IMR-90 (cell line): ENCODE data around the gene TSC22D3.

Source experiments
- BHLHE40 ChIP-seq: fragments of 150-350 bp; IDR thresholded peaks from 2 replicates; pipeline ENCODE4 v1.6.1; 2016; ENCODE audit warnings: mild to moderate bottlenecking, low read depth, low read length
- CEBPB ChIP-seq: IDR thresholded peaks from 2 replicates; pipeline ENCODE4 v1.6.1; 2012; ENCODE audit warnings: low read depth, low read length, improper control_type of control experiment
- CHD1 ChIP-seq: IDR thresholded peaks from 2 replicates; pipeline ENCODE4 v1.6.1; 2012; ENCODE audit warnings: low read depth, low read length, improper control_type of control experiment
- MAFK ChIP-seq: IDR thresholded peaks from 2 replicates; pipeline ENCODE4 v1.6.1; 2012; ENCODE audit warnings: low read depth, low read length, improper control_type of control experiment
- MXI1 ChIP-seq: IDR thresholded peaks from 2 replicates; pipeline ENCODE4 v1.6.1; 2012; ENCODE audit warnings: low read depth, mild to moderate bottlenecking, low read length, moderate library complexity, borderline replicate concordance
- NFE2L2 ChIP-seq: fragments of 150-350 bp; IDR thresholded peaks from 2 replicates; pipeline ENCODE4 v1.6.1; 2016; ENCODE audit warnings: low read depth, mild to moderate bottlenecking, low read length
- POLR2A ChIP-seq: IDR thresholded peaks from 2 replicates; pipeline ENCODE4 v1.6.1; 2012; ENCODE audit warnings: mild to moderate bottlenecking, low read depth, low read length
- RAD21 ChIP-seq: IDR thresholded peaks from 2 replicates; pipeline ENCODE4 v1.6.1; 2012; ENCODE audit warnings: low read length, improper control_type of control experiment
- RCOR1 ChIP-seq: IDR thresholded peaks from 2 replicates; pipeline ENCODE4 v1.6.1; 2012; ENCODE audit warnings: mild to moderate bottlenecking, low read length, improper control_type of control experiment; ENCODE audit not compliant: insufficient replicate concordance
- RFX5 ChIP-seq: IDR thresholded peaks from 2 replicates; pipeline ENCODE4 v1.8.0; 2012; ENCODE audit warnings: low read depth, mild to moderate bottlenecking, low read length, moderate library complexity
- SMC3 ChIP-seq: fragments of 150-350 bp; IDR thresholded peaks from 2 replicates; pipeline ENCODE4 v1.6.1; 2016; ENCODE audit warnings: low read depth, mild to moderate bottlenecking, antibody characterized with exemption, low read length, moderate library complexity
- TF ChIP-seq, protein P1 (sequence below): conservative IDR thresholded peaks from 2 replicates; pipeline ENCODE4 v1.5.1; 2012; ENCODE audit warnings: mild to moderate bottlenecking, low read depth, low read length, improper control_type of control experiment
- TF ChIP-seq, protein P2 (sequence below): fragments of 150-350 bp; IDR thresholded peaks from 2 replicates; pipeline ENCODE4 v1.6.1; 2017; ENCODE audit warnings: mild to moderate bottlenecking, antibody characterized with exemption, low read length, low read depth
- TF ChIP-seq, protein P3 (sequence below): fragments of 150-350 bp; IDR thresholded peaks from 2 replicates; pipeline ENCODE4 v1.6.1; 2016; ENCODE audit warnings: low read depth, mild to moderate bottlenecking, low read length, moderate library complexity, borderline replicate concordance

- no peak for TF ChIP-seq BHLHE40
- no peak for TF ChIP-seq RCOR1
- no peak for TF ChIP-seq RAD21
- TF ChIP-seq, protein P1, sequence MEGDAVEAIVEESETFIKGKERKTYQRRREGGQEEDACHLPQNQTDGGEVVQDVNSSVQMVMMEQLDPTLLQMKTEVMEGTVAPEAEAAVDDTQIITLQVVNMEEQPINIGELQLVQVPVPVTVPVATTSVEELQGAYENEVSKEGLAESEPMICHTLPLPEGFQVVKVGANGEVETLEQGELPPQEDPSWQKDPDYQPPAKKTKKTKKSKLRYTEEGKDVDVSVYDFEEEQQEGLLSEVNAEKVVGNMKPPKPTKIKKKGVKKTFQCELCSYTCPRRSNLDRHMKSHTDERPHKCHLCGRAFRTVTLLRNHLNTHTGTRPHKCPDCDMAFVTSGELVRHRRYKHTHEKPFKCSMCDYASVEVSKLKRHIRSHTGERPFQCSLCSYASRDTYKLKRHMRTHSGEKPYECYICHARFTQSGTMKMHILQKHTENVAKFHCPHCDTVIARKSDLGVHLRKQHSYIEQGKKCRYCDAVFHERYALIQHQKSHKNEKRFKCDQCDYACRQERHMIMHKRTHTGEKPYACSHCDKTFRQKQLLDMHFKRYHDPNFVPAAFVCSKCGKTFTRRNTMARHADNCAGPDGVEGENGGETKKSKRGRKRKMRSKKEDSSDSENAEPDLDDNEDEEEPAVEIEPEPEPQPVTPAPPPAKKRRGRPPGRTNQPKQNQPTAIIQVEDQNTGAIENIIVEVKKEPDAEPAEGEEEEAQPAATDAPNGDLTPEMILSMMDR, result no peak
- TF ChIP-seq CEBPB, result no peak
- no peak for TF ChIP-seq NFE2L2
- TF ChIP-seq POLR2A, result no peak
- TF ChIP-seq SMC3, result no peak
- TF ChIP-seq, protein P2, sequence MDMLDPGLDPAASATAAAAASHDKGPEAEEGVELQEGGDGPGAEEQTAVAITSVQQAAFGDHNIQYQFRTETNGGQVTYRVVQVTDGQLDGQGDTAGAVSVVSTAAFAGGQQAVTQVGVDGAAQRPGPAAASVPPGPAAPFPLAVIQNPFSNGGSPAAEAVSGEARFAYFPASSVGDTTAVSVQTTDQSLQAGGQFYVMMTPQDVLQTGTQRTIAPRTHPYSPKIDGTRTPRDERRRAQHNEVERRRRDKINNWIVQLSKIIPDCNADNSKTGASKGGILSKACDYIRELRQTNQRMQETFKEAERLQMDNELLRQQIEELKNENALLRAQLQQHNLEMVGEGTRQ, result no peak
- no peak for TF ChIP-seq MAFK
- no peak for TF ChIP-seq RFX5
- no peak for TF ChIP-seq MXI1
- TF ChIP-seq CHD1, result no peak
- TF ChIP-seq, protein P3, sequence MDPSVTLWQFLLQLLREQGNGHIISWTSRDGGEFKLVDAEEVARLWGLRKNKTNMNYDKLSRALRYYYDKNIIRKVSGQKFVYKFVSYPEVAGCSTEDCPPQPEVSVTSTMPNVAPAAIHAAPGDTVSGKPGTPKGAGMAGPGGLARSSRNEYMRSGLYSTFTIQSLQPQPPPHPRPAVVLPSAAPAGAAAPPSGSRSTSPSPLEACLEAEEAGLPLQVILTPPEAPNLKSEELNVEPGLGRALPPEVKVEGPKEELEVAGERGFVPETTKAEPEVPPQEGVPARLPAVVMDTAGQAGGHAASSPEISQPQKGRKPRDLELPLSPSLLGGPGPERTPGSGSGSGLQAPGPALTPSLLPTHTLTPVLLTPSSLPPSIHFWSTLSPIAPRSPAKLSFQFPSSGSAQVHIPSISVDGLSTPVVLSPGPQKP, result no peak
Measured at GRCh38 chrX:107666931-107667330, 108.7 kb downstream of the TSC22D3 start.
